CD4-positive, alpha-beta memory T cell (primary cell): ENCODE measurements around the gene FRMPD4. TPM values are rescaled to one million over a fixed set of nuclear protein-coding genes. Genes with fewer than 3 reads are reported as not detected.

ENCODE experiments used
- CTCF ChIA-PET: fragments of 350-600 bp; sonication (Branson Sonifier 250); formaldehyde crosslinking; loops from one replicate; lab custom pipeline; 2021; ENCODE audit warnings: inconsistent platforms; ENCODE audit not compliant: partially characterized antibody; lab: Charles Lee
- POLR2A ChIA-PET: fragments of 350-600 bp; sonication (Branson Sonifier 250); formaldehyde crosslinking; loops from one replicate; lab custom pipeline; 2021; ENCODE audit not compliant: partially characterized antibody; lab: Charles Lee
- DNase-seq, 5 donors: peaks; one replicate each; pipeline versions ENCODE4 v3.0.0 to v3.0.0-alpha.2; 2020 to 2022; ENCODE audit warnings: mixed read lengths in 1 of 5
- H3K27ac ChIP-seq: one replicate; pipeline ENCODE4 v1.7.0; 2013; ENCODE audit warnings: low read depth, low read length
- H3K27me3 ChIP-seq: 2 replicates; pipeline ENCODE4 v1.7.0; 2013; ENCODE audit warnings: mild to moderate bottlenecking, low read length, moderate library complexity; ENCODE audit not compliant: insufficient read depth
- H3K36me3 ChIP-seq: 2 replicates; pipeline ENCODE4 v1.7.0; 2013; ENCODE audit warnings: mild to moderate bottlenecking, low read length, moderate library complexity; ENCODE audit not compliant: insufficient read depth
- H3K4me1 ChIP-seq: 2 replicates; pipeline ENCODE4 v1.7.0; 2013; ENCODE audit warnings: mild to moderate bottlenecking, low read length, moderate library complexity; ENCODE audit not compliant: insufficient read depth
- H3K4me3 ChIP-seq, 2 donors: one replicate each; pipeline ENCODE4 v1.7.0; 2013; ENCODE audit warnings: low read length in 2 of 2, mild to moderate bottlenecking in 1 of 2
- H3K9me3 ChIP-seq, 2 donors: one replicate each; pipeline ENCODE4 v1.7.0; 2013; ENCODE audit warnings: low read length in 2 of 2, control low read depth in 1 of 2; ENCODE audit not compliant: control insufficient read depth in 1 of 2
- H3K27ac Mint-ChIP-seq, 7 donors: one replicate each; pipeline ENCODE4 v1.8.0; 2020 to 2021; ENCODE audit warnings: mixed read lengths in 7 of 7, mild to moderate bottlenecking in 6 of 7, inconsistent platforms in 3 of 7, moderate library complexity in 3 of 7
- H3K27me3 Mint-ChIP-seq, 2 donors: one replicate each; pipeline ENCODE4 v1.8.0; 2020 to 2021; ENCODE audit warnings: mixed read lengths in 2 of 2
- H3K36me3 Mint-ChIP-seq, 2 donors: one replicate each; pipeline ENCODE4 v1.8.0; 2020 to 2021; ENCODE audit warnings: mixed read lengths in 2 of 2, inconsistent platforms in 1 of 2, mild to moderate bottlenecking in 1 of 2
- H3K4me1 Mint-ChIP-seq, 4 donors: one replicate each; pipeline ENCODE4 v1.8.0; 2020 to 2021; ENCODE audit warnings: mixed read lengths in 4 of 4, mild to moderate bottlenecking in 1 of 4
- H3K4me3 Mint-ChIP-seq, 8 donors: one replicate each; pipeline ENCODE4 v1.8.0; 2020 to 2021; ENCODE audit warnings: mixed read lengths in 8 of 8, mild to moderate bottlenecking in 7 of 8, moderate library complexity in 6 of 8, inconsistent platforms in 3 of 8
- H3K9me3 Mint-ChIP-seq, 8 donors: one replicate each; pipeline ENCODE4 v1.8.0; 2020 to 2021; ENCODE audit warnings: mixed read lengths in 8 of 8, mild to moderate bottlenecking in 5 of 8, inconsistent platforms in 3 of 8, moderate library complexity in 1 of 8
- intact Hi-C: fragments of 100-400 bp; cut with micrococcal nuclease; formaldehyde crosslinking; loops from one replicate; pipeline ENCODE4 v1.15.1; 2023
- polyA plus RNA-seq, 2 donors: library from polyadenylated mRNA; unstranded; fragments of 300-500 nt; fragmentation: Illumina TruSeq; gene quantifications; one replicate each; pipeline ENCODE4 v1.2.3, GENCODE V29; 2021
- total RNA-seq, 2 experiments: library from RNA; stranded (reverse); gene quantifications; one replicate each; pipeline ENCODE4 v1.2.3, GENCODE V29; 2021

FRMPD4 gene
- total and polyA plus RNA-seq, 4 experiments from 2014 or later, result not detected

- H3K27me3 ChIP-seq, result no peaks in the 10 kb centered on the region
- intact Hi-C loops, result no loop called here
- H3K36me3 ChIP-seq, result no peaks in the 10 kb centered on the region
- Mint-ChIP-seq H3K4me3 (no peak overlapping the region), H3K4me1 (no peaks in the 10 kb centered on the region), H3K9me3 (peaks cover 0 to 6% (median 1%) of the 10 kb centered on the region in 8 donors), H3K27me3 (no peaks in the 10 kb centered on the region), H3K27ac (no peak overlapping the region), H3K36me3 (no peaks in the 10 kb centered on the region)
- H3K9me3 ChIP-seq, result no peaks in the 10 kb centered on the region
- no peak overlapping the region for H3K27ac ChIP-seq
- ChIA-PET CTCF (no interaction called here), POLR2A (no interaction called here)
- no peaks in the 10 kb centered on the region for H3K4me1 ChIP-seq
- DNase-seq, result no peak
- no peak overlapping the region for H3K4me3 ChIP-seq
These were observed 332.8 kb downstream of the FRMPD4 start for GRCh38 chrX:12471061-12471460.

- ChIA-PET CTCF (no interaction called here), POLR2A (no interaction called here)
- Mint-ChIP-seq H3K9me3 (peaks cover 0 to 6% (median 0%) of the 10 kb centered on the region in 8 donors), H3K27me3 (no peaks in the 10 kb centered on the region), H3K27ac (no peak overlapping the region), H3K36me3 (no peaks in the 10 kb centered on the region), H3K4me1 (no peaks in the 10 kb centered on the region), H3K4me3 (no peak overlapping the region)
- DNase-seq, result no peak
- Histone ChIP-seq H3K9me3 (no peaks in the 10 kb centered on the region), H3K27me3 (no peaks in the 10 kb centered on the region), H3K36me3 (no peaks in the 10 kb centered on the region), H3K4me3 (no peak overlapping the region), H3K27ac (no peak overlapping the region), H3K4me1 (no peaks in the 10 kb centered on the region)
- intact Hi-C loops, result no loop called here
These were observed 342.7 kb downstream of the FRMPD4 start for GRCh38 chrX:12480956-12481355.

GRCh38 chrX:12488220-12488619 lies 349.9 kb downstream of the FRMPD4 start:
- Histone ChIP-seq H3K9me3 (no peaks in the 10 kb centered on the region), H3K4me1 (no peaks in the 10 kb centered on the region), H3K27me3 (no peaks in the 10 kb centered on the region), H3K36me3 (no peaks in the 10 kb centered on the region), H3K4me3 (no peak overlapping the region), H3K27ac (no peak overlapping the region)
- no peak for DNase-seq
- no peaks in the 10 kb centered on the region for H3K27me3 Mint-ChIP-seq
- no peak overlapping the region for H3K27ac Mint-ChIP-seq
- no peaks in the 10 kb centered on the region for H3K4me1 Mint-ChIP-seq
- H3K36me3 Mint-ChIP-seq, result no peaks in the 10 kb centered on the region
- ChIA-PET CTCF (no interaction called here), POLR2A (no interaction called here)
- intact Hi-C loops, result no loop called here
- H3K4me3 Mint-ChIP-seq, result no peak overlapping the region
- peaks cover 0 to 5% (median 0%) of the 10 kb centered on the region in 8 donors for H3K9me3 Mint-ChIP-seq

GRCh38 chrX:12488771-12489170 lies 350.5 kb downstream of the FRMPD4 start:
- no peaks in the 10 kb centered on the region for H3K36me3 ChIP-seq
- POLR2A ChIA-PET, result no interaction called here
- Mint-ChIP-seq H3K9me3 (peaks cover 0 to 5% (median 0%) of the 10 kb centered on the region in 8 donors), H3K4me1 (no peaks in the 10 kb centered on the region), H3K27me3 (no peaks in the 10 kb centered on the region), H3K4me3 (no peak overlapping the region), H3K36me3 (no peaks in the 10 kb centered on the region), H3K27ac (no peak overlapping the region)
- no peak overlapping the region for H3K4me3 ChIP-seq
- CTCF ChIA-PET, result no interaction called here
- H3K4me1 ChIP-seq, result no peaks in the 10 kb centered on the region
- H3K9me3 ChIP-seq, result no peaks in the 10 kb centered on the region
- no peak overlapping the region for H3K27ac ChIP-seq
- no peaks in the 10 kb centered on the region for H3K27me3 ChIP-seq
- no peak for DNase-seq
- intact Hi-C loops, result no loop called here

- Histone ChIP-seq H3K36me3 (no peaks in the 10 kb centered on the region), H3K27me3 (no peaks in the 10 kb centered on the region), H3K27ac (no peak overlapping the region), H3K4me1 (no peaks in the 10 kb centered on the region), H3K9me3 (no peaks in the 10 kb centered on the region), H3K4me3 (no peak overlapping the region)
- no peak overlapping the region for H3K4me3 Mint-ChIP-seq
- H3K27ac Mint-ChIP-seq, result no peak overlapping the region
- no peaks in the 10 kb centered on the region for H3K27me3 Mint-ChIP-seq
- DNase-seq, result no peak
- no peaks in the 10 kb centered on the region for H3K36me3 Mint-ChIP-seq
- H3K4me1 Mint-ChIP-seq, result no peaks in the 10 kb centered on the region
- POLR2A ChIA-PET, result no interaction called here
- CTCF ChIA-PET, result interaction anchor here (0.5 kb wide), 1 partner anchor 22 kb away, joined by 3 read pairs; no protein-coding TSS in a partner anchor
- peaks cover 0 to 5% (median 0%) of the 10 kb centered on the region in 8 donors for H3K9me3 Mint-ChIP-seq
- intact Hi-C loops, result no loop called here
These were observed 351.1 kb downstream of the FRMPD4 start for GRCh38 chrX:12489341-12489740.

- H3K4me3 Mint-ChIP-seq, result no peak overlapping the region
- H3K4me1 Mint-ChIP-seq, result no peaks in the 10 kb centered on the region
- no peak overlapping the region for H3K27ac Mint-ChIP-seq
- H3K9me3 ChIP-seq, result no peaks in the 10 kb centered on the region
- no peaks in the 10 kb centered on the region for H3K27me3 Mint-ChIP-seq
- no peak for DNase-seq
- peaks cover 0 to 3% (median 0%) of the 10 kb centered on the region in 8 donors for H3K9me3 Mint-ChIP-seq
- ChIA-PET POLR2A (no interaction called here), CTCF (no interaction called here)
- no peaks in the 10 kb centered on the region for H3K27me3 ChIP-seq
- H3K4me1 ChIP-seq, result no peaks in the 10 kb centered on the region
- H3K36me3 Mint-ChIP-seq, result no peaks in the 10 kb centered on the region
- intact Hi-C loops, result no loop called here
- H3K4me3 ChIP-seq, result no peak overlapping the region
- no peak overlapping the region for H3K27ac ChIP-seq
- H3K36me3 ChIP-seq, result no peaks in the 10 kb centered on the region
These were observed 356.3 kb downstream of the FRMPD4 start for GRCh38 chrX:12494400-12495138.

- H3K36me3 ChIP-seq, result no peaks in the 10 kb centered on the region
- CTCF ChIA-PET, result no interaction called here
- H3K9me3 ChIP-seq, result no peaks in the 10 kb centered on the region
- no peak overlapping the region for H3K4me3 ChIP-seq
- POLR2A ChIA-PET, result no interaction called here
- no peaks in the 10 kb centered on the region for H3K27me3 ChIP-seq
- H3K9me3 Mint-ChIP-seq, result peaks cover 0 to 2% (median 0%) of the 10 kb centered on the region in 8 donors
- no peaks in the 10 kb centered on the region for H3K36me3 Mint-ChIP-seq
- H3K27ac ChIP-seq, result no peak overlapping the region
- no peak for DNase-seq
- no peaks in the 10 kb centered on the region for H3K27me3 Mint-ChIP-seq
- H3K27ac Mint-ChIP-seq, result no peak overlapping the region
- H3K4me3 Mint-ChIP-seq, result no peak overlapping the region
- H3K4me1 Mint-ChIP-seq, result no peaks in the 10 kb centered on the region
- H3K4me1 ChIP-seq, result no peaks in the 10 kb centered on the region
- intact Hi-C loops, result no loop called here
These were observed 358.1 kb downstream of the FRMPD4 start for GRCh38 chrX:12496343-12496742.
